Measurements from ENCODE around the gene SCNM1.

SCNM1 gene, protein sequence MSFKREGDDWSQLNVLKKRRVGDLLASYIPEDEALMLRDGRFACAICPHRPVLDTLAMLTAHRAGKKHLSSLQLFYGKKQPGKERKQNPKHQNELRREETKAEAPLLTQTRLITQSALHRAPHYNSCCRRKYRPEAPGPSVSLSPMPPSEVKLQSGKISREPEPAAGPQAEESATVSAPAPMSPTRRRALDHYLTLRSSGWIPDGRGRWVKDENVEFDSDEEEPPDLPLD

DNA sequence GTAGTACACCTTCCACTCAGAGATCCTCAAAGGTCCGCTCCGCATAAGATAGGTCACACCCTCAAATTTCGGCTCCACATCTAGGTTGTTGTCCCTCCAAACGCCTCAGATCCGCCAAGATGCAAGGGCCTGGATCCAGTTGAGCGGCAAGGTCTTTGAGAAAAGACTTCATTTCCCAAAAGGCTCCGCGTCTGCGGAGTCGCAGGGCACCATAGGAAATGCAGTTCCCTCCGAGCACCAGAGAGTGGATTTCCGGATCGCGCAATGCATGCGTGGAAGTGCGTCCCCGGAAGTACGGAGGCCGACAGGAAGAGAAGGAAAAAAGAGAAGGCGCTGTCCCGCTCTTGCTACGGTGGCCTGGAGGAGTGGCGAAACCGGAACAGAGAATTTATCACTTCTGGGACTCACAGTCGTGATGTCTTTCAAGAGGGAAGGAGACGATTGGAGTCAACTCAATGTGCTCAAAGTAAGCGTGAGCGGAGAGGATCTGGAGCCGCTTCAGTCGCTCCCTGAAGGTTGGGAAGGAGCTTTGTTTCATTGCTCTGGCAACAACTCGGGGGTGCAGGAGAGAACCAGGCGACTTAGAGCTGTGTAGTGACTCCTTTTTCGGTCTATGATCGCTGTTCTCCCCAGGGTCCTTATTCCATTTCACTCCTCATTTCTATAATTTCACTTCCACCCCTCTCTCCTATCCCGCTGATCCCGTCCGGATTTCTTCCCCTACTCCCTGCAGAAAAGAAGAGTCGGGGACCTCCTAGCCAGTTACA is at the start of gene SCNM1, which contains the start of gene LYSMD1:
Gene SCNM1, plus strand, starts transcription at position 407 of the 767 bp plus-strand sequence. Its CDS starts 9 bp downstream, at position 416.
Gene LYSMD1, minus strand, starts transcription at position 165 of the 767 bp plus-strand sequence. CDS start 644 bp downstream, outside the sequence.
- peak; percentile 98 for DNase-seq (ENCODE audit: low spot score)

DNA sequence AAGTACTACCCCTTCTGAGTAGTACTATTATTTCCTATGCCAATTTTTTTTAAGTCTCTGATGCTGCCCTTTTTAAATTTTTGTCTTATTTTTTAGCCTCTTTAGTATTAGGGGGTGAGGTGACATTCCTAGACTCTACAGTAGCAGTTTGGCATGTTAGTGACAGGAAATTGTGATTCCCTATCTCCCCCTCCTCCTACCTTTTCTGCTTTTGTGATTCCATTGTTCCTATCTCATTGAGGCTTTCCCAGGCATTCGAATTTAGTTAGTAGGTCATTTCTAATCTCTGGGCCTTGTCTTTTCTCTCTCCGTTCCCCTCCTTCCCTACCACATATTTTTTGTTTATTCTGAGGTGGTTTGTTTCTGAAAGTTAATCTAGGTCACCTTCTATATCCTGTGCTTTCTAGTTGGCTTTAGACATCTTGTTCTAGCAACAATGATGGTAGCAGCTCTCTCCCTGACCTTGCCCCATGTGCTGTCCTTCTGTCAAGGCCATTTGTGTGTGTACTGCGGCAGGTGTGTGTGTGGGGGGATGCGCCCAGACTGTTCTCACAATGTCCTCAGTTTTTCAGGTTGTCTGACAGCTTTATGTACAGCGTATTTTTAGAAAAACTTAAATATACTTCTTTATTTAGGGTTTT is 41.1 kb upstream of the SCNM1 start:
- no peak for DNase-seq (ENCODE audit: low spot score)

DNA sequence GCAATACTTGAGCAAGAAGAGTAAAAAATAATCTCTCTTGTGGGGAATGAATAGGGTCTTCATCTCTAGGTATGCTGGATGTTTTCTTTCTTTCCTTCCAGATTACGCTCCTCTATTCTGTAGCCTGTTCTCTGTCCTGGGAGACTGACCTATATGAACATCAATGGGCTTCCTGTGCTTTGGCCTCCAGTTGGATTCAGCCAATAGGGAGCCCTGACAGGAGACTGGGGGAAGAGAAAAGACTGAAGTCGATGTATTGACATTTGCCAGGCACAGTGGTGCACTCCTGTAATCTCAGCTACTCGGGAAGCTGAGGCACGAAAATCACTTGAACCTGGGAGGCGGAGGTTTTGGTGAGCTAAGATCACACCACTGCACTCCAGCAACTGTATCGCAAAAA is 37.1 kb upstream of the SCNM1 start:
- no peak for DNase-seq (ENCODE audit: low spot score)

DNA sequence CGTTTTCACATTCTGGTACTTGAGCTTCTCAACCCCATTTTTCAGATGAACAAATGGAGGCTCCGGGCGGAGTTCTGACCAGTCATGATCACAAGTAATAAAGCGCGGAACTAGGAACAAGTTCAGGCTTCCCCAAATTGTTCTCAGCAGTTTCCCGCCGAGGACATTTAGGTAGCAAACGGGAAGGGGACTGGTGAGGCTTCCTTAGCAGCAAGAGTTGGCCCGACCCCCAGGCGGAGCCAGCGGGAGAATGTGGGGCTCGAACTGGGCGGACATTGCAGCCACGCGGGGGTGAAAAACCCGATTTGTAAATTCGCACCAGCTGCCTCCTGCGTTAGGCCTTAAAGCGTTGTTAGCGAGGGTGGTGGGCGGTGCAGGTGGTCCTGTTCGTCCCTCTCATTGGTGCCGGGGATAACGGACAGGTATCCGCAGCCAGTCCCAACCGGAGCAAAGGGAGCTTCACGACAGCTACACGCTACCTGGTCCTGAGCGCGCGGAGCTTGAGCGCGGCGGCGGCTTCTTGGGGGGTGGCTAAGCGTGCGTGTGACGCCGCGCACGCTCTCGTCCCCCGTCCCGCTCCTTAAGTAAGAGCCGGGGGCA is 34.9 kb upstream of the SCNM1 start:
- peak; percentile 73 for DNase-seq (ENCODE audit: low spot score)

DNA sequence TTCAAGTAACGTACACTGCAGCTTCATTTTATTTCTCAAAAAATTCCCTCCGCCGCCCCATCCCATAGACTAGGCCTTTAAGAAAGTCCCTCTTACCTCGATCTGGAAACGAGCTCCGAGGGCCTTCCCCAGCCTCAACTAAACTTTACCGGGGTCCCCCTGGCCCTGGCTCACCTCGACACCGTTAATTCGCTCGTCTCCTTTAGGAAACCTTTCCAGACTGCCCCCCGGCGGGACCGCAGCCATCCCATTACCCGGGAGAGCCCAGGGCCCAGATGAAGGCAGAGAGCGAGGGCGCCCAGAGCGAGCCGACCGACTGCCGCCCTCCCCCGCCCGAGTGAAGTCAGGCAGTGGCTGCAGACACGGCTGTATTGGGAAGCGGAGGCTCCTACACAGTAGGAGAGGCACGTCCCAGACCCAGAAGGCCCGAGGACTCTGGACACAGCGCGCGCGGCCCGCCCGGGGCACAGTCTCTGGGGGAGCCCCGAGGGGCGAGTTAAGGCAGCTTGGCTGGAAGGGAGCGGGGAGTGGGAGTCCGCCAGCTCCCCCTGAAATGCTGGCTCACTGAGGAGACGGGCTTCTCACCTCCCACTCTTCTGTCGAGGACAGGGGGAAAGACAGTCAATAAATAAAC is 34.1 kb upstream of the SCNM1 start:
- no peak for DNase-seq (ENCODE audit: low spot score)

DNA sequence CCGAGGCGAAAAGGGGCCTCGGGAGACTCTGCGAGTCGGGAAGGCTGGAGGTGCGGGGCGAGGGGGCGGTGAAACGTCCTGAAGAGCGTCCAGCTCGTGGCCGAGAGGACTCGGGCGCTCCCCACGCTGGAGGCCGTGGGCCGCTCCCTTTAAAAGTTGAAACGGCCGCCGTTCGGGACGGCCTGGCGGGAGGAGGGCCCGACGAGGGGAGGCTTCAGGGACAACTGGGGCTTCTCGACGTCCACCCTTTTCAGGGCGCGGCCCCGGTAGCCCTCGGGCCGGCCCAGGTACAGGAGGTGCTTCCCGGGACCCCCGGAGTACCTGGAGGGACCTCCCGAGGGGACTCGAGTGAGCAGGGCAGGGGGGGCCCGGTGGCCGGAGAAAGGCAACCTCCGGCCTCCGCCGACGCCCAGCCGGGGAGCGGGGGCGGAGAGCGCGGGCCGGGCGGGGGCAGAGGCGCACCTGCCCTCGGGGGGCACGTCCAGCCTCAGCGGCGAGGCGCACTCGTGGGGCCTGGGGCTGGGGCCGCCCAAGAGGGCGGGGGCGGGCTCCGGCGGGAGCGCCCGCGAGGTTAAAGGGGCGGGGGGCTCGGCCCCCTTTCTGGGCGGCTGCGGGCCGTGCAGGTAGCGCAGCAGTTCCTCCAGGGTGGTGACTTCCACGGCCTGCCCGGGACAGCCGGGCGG is 33.5 kb upstream of the SCNM1 start:
- DNase-seq (ENCODE audit: low spot score) = no peak

DNA sequence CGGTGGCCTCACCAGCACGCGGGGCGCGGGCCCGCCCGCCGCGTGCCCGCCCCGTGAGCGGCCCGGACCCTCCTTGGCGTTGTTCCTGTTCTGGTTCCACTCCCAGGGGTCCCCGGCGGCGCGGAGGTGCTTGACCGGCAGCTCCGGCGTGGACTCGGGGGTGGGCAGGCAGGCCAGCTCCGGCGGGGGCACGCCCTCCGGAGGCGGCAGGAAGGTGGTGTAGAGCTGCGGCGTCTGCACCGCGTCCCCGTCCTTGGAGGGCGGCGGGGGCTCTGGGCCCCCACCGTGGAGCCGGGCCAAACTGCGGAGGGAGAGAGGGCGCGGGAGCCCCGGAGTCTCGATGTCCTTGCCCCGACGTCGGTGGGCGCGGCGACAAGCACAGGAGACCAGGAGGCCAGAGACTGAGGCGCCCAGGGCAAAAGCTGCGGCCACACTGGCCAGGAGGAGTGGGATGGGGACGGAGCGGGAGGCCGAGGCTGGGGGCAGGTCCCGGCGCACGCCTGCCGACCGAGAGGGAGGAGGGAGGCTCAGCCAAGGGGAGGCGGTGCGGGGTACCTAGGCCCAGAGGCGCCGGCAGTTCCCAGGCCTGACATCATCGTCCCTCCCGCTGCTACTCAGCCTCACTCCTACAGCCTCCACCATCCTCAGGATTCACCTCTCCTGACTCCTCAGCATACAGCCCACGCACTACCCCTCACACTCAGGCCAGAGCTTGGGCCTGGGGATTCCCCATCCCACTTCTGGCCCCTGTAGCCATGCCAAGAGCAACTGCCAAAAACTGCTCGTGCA is 32.7 kb upstream of the SCNM1 start:
- DNase-seq (ENCODE audit: low spot score) = no peak

DNA sequence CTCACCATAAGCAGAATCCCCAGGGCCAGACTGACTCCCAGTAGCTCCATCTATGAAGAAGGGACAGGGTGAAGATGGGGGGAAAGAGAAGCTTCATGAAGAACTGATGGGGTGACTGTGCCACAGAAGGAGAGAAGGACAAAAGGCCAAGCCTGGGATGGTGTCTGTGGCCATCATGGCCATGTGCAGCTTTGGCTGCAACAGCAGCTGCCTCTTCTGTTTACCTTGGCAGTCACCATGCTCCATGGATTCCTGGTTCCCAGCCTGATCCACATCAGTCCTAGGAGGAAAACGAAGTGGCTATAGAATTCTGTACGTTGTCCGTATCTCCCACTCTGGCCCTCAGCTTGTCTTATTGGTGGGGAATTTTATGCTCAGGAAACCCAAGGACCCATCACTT is 31.5 kb upstream of the SCNM1 start:
- DNase-seq (ENCODE audit: low spot score) = no peak

DNA sequence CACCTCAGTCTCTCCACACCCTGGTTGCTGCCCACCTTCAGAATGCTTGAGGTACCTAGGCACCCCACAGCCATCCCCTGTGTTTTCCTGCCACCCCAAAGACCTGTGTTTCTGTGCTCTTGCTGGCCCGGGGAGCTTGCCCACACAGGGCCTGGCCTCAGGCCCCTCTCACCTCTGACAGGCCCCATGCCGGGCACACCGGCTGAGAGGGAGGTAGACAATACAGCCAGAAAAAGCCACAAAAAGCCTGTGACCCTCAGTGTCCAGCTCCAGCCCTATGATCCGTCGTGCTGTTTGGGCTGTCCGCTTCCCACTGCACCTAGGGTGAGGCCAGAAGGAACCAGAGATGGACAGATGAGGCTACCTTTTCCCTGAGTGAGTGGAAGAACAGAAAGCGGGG is 31.0 kb upstream of the SCNM1 start:
- no peak for DNase-seq (ENCODE audit: low spot score)

DNA sequence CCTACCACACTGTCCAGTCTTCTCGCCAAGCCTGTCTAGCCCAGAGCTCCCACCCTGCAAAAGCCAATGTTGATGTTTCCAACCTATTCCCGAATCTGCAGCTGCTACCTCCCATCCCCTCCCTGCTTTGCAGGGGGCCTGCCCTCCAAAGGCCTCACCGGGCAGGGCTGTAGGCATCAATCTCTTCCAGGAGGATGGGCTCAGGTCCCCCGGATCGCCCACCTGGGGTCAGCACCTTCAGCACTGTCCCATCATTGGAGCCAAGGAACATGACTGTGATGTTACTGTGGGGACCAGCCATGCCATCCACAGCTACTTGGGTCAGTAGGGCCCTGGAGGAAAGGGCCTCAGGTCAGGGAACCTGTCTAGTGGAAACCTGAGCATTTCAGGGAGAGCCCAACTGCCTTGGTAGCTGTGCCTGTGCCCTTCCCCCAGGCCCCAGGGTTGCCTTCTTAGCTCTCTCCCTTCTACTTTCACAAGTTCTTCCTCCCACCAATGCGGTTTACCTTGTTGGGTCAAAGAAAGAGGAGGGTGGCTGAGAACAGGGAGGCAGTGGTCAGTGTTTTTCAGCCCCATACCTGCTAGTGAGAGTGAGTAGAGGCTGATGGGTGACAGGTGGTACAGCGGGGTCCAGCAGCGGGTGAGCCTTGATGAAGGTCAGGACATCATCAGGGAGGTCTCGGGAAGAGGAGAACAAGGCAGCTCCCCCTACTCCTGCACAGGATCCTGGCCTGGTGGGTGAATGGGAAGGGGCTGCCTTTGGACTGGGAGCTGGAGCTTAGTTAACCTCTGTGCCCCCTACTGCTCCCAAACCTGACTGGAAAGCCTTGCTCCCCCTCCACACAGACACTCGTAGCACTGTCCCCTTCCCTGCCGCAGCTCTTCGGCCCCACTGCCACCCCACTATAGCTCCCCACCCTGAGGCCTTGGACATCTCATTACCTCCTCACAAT is 30.2 kb upstream of the SCNM1 start:
- DNase-seq (ENCODE audit: low spot score) = no peak

DNA sequence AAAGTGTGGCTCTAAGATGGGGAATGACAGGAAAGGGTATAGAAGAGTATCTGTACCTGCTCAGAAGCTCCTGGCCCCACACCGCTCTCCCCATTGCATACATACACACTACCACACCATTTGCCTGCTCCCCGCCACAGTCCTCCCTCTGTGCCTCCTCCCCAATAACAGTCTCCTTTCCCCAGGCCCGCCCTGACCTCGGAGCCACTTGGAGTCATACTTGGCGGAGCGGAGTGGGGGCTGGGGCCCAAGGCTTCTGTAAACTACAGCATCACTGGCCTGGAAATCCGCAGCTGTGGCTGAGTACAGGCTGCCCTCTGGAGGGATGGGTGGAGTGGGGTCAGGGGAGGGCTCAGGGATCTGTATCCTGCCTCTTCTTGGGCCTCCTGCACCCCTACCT is 28.2 kb upstream of the SCNM1 start:
- DNase-seq (ENCODE audit: low spot score) = no peak

DNA sequence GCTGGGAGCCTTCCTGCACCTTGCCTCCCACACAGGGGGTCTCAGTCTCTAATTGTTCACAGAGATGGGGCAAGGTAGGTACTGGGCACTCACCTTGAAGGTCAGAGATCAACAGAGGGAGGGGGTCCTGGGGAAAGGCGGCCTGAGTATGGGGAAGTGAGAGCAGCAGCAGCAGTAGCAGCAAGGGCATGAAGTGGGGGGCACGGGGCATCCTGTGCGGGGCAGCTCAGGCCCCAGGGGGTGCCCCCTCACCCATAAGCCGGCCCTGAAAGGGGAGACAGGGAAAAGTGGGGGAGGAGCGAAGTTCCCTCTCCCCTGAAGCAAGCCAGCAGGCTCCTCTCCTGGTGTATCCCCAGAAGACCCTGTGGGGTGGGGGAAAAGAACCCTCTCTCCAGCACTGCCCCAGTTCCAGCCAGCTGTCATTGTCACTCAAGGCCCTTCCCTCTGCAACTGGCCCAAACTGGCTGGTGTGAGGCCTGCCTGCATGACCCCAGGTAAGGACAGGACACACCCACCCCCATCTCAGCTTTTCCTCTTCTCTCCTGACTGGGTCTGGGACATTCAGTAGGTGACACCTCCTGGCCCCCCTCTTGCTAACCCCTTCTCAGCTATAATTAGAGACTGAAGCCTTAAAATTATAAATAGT is 23.4 kb upstream of the SCNM1 start:
- DNase-seq (ENCODE audit: low spot score) = no peak

DNA sequence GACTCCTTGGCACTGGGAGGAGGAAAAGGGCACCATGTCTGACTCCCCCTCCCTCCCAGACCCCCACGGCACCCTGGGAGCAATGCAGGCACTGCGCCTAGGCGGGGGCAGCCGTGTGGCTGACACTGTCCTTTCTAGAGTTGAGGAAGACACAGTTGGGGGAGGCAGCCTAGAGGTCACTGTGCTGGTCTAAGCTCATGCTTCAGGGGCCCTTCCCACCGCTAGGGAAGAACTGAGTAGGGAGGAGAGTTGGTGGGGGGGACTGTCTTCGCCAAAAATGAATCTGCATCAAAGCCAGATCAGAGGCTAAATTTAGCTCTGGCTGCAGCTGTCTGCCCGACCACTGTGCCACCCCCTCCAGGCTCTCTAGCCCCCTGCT is 22.9 kb upstream of the SCNM1 start:
- DNase-seq (ENCODE audit: low spot score) = no peak

DNA sequence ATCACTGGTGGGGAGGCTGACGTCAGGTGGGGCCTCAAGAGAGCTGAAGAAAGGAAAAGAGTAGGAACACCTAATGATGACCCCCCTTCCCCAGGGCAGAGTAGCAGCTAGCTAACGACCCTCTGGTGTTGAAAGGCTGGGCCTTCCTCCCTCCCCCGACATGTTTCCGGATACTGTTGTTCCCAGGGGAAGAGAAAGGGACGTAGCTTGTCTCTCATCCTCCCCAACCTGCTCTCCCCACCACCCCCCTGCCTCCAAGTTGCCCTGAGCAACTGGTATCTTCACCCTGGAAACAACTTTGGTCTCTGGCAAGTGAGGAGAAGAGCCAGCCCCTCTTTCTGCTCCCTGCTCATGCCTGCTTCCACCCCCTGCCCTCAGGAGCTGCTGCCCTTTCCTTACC is 22.0 kb upstream of the SCNM1 start:
- no peak for DNase-seq (ENCODE audit: low spot score)

DNA sequence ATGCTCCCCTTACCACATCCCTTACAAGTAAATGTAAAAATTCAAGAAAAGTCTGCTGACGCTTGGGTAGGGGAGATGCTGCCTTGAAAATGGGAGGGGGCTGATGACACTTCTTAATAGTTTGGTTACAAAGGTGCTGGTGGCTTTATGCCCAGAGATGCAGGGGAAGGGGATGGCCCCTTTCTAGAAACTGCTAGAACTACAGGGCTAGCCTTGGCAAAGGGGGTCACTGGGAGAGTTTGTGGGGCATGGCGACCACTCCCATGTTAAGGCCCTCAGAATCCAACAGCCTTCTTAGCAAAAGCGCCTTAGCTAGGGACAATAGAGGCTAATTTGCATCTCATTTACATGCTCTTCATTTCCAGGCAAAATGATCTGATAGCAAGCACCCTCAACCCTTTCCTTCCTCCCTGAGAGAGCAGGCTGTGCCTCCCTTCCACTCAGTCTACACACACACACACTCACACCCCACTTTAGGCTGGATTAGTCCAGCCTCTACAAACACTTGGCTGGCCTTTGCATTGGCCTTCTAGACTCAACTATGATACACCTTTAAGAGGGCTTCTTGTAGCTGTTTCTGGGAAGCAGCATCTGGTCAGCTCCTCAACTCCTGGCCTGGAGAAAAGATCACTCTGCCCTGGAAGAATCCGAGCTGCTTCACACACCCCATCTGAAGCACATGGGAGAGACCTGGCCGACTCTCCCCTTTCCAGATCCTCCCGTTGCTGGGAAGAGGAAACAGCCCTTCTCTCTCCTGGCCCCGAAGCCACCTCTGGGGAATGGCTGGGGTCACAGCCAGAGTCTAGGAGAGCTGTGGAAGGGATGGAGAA is 21.3 kb upstream of the SCNM1 start:
- DNase-seq (ENCODE audit: low spot score) = no peak

DNA sequence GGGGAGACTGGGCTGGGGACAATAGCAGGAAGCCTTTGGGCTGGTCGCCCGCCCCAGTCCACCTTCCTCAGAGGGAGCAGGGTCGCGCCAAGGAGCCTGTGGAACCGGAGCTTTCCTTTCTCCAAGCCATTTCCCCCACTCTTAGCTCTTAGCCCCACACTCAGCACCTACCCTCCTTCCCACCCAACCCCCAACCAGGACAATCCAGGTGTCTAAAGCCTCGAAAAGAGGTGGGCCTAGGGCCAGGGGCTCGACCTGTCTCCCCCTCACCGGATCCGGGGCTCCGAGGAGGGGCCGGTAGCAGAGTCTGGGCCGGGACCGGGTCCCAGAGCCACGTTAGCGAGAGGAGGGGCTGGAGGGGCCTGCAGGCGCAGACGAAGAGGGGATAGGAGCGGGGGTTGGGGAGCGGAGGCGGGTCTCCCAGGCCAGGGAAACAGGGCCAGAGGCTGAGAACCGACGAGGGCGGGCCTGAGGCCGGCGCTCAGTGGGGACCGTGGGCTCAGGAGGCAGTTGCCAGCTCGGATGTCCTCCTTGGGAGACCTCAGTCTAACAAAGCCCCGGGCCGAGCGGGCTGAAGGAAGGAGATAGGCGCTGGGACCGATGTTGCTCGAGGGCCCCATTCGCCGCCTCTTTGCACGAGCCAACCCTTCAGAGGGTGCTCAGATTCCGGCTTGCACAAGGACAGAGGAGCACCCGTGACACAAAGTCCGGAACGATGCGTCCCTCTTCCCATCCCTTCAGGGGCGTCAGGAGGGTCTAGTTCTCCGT is 20.5 kb upstream of the SCNM1 start:
- no peak for DNase-seq (ENCODE audit: low spot score)

DNA sequence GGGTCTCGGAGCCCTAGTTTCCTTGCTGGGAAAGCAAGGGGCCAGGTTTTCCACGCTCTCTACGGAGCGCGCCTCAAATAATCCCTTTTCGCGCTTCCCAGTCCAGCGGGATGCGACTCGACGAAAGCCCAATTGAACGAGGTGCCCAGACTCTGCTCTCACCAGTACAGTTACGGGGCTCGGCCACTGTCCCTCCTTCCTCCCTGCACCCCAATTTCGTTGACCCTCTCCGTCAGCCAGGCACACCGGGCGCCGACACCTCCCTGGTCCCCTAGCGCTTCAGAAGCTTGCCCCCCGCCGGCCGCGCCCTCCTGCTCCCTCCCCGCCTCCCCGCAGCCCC is 19.9 kb upstream of the SCNM1 start:
- DNase-seq (ENCODE audit: low spot score) = no peak
